ENCODE data around the gene ULK3.

DNA sequence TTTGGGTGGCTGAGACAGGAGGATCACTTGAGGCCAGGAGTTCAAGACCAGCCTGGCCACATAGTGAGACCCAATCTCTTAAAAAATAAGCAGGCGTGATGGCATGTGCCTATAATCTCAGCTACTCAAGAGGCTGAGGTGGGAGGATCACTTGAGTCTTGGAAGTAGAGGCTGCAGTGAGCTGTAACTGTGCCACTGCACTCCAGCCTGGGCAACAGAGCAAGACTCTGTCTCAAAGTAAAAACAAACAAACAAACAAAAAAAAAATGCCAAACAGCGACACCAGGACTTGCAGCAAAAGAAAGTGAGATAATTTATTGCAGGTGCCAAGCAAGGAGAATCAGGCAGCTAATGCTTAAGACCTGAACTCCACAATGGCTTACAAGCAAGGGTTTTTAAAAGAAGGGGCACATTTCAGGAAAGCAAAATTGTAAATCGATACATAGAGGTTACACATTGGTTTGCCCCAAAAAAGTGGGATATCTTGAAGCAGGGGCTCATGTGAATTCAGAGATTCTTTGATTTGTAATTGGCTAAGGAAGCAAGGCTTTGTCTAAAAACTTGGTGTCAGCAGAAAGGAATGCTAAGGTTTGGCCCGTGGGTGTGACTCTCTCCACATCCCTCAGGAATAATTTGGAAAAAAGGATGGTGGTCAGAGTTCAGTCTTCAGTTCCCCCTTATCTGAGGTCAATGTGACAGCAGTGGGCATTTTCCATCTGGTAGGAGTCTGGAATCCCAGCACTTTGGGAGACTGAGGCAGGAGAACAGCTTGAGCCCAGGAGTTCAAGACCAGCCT lies 41.7 kb upstream of the ULK3 start:
- TF ChIP-seq, protein P1, sequence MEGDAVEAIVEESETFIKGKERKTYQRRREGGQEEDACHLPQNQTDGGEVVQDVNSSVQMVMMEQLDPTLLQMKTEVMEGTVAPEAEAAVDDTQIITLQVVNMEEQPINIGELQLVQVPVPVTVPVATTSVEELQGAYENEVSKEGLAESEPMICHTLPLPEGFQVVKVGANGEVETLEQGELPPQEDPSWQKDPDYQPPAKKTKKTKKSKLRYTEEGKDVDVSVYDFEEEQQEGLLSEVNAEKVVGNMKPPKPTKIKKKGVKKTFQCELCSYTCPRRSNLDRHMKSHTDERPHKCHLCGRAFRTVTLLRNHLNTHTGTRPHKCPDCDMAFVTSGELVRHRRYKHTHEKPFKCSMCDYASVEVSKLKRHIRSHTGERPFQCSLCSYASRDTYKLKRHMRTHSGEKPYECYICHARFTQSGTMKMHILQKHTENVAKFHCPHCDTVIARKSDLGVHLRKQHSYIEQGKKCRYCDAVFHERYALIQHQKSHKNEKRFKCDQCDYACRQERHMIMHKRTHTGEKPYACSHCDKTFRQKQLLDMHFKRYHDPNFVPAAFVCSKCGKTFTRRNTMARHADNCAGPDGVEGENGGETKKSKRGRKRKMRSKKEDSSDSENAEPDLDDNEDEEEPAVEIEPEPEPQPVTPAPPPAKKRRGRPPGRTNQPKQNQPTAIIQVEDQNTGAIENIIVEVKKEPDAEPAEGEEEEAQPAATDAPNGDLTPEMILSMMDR (IDR thresholded peaks at IDR 0.05): no peak
- no peak for TF ChIP-seq POLR2A (IDR thresholded peaks at IDR 0.05)

Data from heart left ventricle (tissue), 13 donors.